ENCODE results near the gene TRAF3.

GRCh38 chr14:102939329-102939728, 162.1 kb downstream of the TRAF3 start:
- TF ChIP-seq CTCF (IDR thresholded peaks at IDR 0.05; ENCODE audit: low read depth, low read length, missing input control), result no peak
- TF ChIP-seq RAD21 (IDR thresholded peaks at IDR 0.05), result no peak
- TF ChIP-seq FOXA1 (IDR thresholded peaks at IDR 0.05), result no peak
- TF ChIP-seq GABPA (IDR thresholded peaks at IDR 0.05 in 1 of 2, conservative IDR thresholded peaks at IDR 0.05 in 1 of 2), result no peak
- TF ChIP-seq, protein P1, sequence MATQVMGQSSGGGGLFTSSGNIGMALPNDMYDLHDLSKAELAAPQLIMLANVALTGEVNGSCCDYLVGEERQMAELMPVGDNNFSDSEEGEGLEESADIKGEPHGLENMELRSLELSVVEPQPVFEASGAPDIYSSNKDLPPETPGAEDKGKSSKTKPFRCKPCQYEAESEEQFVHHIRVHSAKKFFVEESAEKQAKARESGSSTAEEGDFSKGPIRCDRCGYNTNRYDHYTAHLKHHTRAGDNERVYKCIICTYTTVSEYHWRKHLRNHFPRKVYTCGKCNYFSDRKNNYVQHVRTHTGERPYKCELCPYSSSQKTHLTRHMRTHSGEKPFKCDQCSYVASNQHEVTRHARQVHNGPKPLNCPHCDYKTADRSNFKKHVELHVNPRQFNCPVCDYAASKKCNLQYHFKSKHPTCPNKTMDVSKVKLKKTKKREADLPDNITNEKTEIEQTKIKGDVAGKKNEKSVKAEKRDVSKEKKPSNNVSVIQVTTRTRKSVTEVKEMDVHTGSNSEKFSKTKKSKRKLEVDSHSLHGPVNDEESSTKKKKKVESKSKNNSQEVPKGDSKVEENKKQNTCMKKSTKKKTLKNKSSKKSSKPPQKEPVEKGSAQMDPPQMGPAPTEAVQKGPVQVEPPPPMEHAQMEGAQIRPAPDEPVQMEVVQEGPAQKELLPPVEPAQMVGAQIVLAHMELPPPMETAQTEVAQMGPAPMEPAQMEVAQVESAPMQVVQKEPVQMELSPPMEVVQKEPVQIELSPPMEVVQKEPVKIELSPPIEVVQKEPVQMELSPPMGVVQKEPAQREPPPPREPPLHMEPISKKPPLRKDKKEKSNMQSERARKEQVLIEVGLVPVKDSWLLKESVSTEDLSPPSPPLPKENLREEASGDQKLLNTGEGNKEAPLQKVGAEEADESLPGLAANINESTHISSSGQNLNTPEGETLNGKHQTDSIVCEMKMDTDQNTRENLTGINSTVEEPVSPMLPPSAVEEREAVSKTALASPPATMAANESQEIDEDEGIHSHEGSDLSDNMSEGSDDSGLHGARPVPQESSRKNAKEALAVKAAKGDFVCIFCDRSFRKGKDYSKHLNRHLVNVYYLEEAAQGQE (IDR thresholded peaks at IDR 0.05), result no peak
- TF ChIP-seq YY1 (IDR thresholded peaks at IDR 0.05), result no peak
- TF ChIP-seq TAF1 (conservative IDR thresholded peaks at IDR 0.05), result no peak
- no peak for TF ChIP-seq JUND (IDR thresholded peaks at IDR 0.05)
- no peak for TF ChIP-seq MAX (IDR thresholded peaks at IDR 0.05)
- no peak for TF ChIP-seq NR2F2 (IDR thresholded peaks at IDR 0.05)
- no peak for TF ChIP-seq ZBTB33 (IDR thresholded peaks at IDR 0.05)
- TF ChIP-seq ATF3 (IDR thresholded peaks at IDR 0.05), result no peak
- TF ChIP-seq SP1 (IDR thresholded peaks at IDR 0.05), result no peak
- TF ChIP-seq EGR1 (IDR thresholded peaks at IDR 0.05; ENCODE audit: low read depth in 2 of 2), result no peak

Data from liver (tissue), 3 donors.